K562 (cell line): ENCODE measurements around the gene OGDH. TPM values are rescaled to one million over a fixed set of nuclear protein-coding genes. Genes with fewer than 3 reads are reported as not detected.

Experiments used
- RERE ChIP-seq: sonication (generic); formaldehyde crosslinking; IDR thresholded peaks from 2 replicates; pipeline ENCODE4 v1.8.0; 2023; ENCODE audit warnings: missing genetic modification reagents, mild to moderate bottlenecking, borderline replicate concordance
- SMAD2 ChIP-seq: fragments of 150-350 bp; IDR thresholded peaks from 2 replicates; pipeline ENCODE4 v1.6.1; 2014; ENCODE audit warnings: low read depth, mild to moderate bottlenecking, low read length
- polyA plus RNA-seq, 8 experiments: library from polyadenylated mRNA; depleted of rRNA in 4 of 8; stranded (reverse) in 5 of 8; unstranded in 3 of 8; fragments of >200 nt; fragmentation: Nextera tagmentation in 2 of 8; fragmentation: Illumina TruSeq in 1 of 8; extraction: Ambion mirVana in 2 of 8; extraction: Trizol in 1 of 8; gene quantifications; 2 replicates each; pipeline versions ENCODE4 v1.2.1 to v1.2.3, GENCODE V29; 2011 to 2014; ENCODE audit warnings: inconsistent platforms in 1 of 8, missing spikeins in 1 of 8
- total RNA-seq, 7 experiments: library from RNA; depleted of rRNA in 6 of 7; stranded (reverse); fragments of >200 nt in 6 of 7; fragmentation: Illumina TruSeq in 2 of 7; extraction: Trizol in 2 of 7; gene quantifications; 2 replicates each; pipeline versions ENCODE4 v1.2.1 to v1.2.3, GENCODE V29; 2011 to 2021; ENCODE audit warnings: low replicate concordance in 1 of 7
- TF ChIP-seq, protein P1 (sequence below): fragments of 250-450 bp; sonication (Bioruptor Pico); IDR thresholded peaks from 2 replicates; pipeline ENCODE4 v1.4.0; 2020; ENCODE audit warnings: mild to moderate bottlenecking, moderate library complexity

The OGDH gene
- total and polyA plus RNA-seq, 9 of the 15 experiments (the other 6 are each of a cell fraction or from before 2014, with no cell fraction given): 3.1 to 80.3 (median 23.5) TPM

- TF ChIP-seq RERE (CRISPR knock-in tag) (no peak), SMAD2 (no peak)
- TF ChIP-seq, protein P1, sequence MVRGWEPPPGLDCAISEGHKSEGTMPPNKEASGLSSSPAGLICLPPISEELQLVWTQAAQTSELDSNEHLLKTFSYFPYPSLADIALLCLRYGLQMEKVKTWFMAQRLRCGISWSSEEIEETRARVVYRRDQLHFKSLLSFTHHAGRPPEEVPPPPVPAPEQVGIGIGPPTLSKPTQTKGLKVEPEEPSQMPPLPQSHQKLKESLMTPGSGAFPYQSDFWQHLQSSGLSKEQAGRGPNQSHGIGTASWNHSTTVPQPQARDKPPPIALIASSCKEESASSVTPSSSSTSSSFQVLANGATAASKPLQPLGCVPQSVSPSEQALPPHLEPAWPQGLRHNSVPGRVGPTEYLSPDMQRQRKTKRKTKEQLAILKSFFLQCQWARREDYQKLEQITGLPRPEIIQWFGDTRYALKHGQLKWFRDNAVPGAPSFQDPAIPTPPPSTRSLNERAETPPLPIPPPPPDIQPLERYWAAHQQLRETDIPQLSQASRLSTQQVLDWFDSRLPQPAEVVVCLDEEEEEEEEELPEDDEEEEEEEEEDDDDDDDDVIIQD (CRISPR knock-in tag): no peak
Observed at GRCh38 chr7:44557485-44557884, 48.9 kb upstream of the OGDH start (continued).
